ENCODE results near the gene REN.
A peak's percentile ranks its signal among the peaks of the same experiment; 100 is the strongest.

Gene REN

DNA sequence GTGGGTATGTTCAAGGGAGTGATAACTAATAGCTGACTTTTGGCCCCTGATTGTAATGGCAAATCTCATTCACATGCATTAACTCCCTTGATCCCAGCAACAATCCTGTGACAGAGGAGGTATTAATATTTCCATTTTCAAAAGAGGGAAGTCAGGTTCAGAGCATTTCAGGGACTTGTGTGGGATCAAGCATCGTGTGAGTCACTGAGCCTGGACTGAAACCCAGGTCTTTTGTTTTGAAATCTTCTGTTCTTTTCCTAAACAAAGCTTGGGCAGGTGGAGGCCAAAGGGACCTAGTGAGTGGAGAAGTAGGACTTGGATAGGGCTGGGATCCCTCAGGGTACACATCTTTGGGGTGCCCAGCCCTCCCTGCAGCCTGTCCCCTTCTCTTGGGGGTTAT, 52.2 kb downstream of the REN start:
- no peak overlapping the region for H3K4me3 ChIP-seq (replicated peaks; ENCODE audit: insufficient read depth, low read length)
- H3K27ac ChIP-seq (replicated peaks): no peak overlapping the region
- TF ChIP-seq, protein P1, sequence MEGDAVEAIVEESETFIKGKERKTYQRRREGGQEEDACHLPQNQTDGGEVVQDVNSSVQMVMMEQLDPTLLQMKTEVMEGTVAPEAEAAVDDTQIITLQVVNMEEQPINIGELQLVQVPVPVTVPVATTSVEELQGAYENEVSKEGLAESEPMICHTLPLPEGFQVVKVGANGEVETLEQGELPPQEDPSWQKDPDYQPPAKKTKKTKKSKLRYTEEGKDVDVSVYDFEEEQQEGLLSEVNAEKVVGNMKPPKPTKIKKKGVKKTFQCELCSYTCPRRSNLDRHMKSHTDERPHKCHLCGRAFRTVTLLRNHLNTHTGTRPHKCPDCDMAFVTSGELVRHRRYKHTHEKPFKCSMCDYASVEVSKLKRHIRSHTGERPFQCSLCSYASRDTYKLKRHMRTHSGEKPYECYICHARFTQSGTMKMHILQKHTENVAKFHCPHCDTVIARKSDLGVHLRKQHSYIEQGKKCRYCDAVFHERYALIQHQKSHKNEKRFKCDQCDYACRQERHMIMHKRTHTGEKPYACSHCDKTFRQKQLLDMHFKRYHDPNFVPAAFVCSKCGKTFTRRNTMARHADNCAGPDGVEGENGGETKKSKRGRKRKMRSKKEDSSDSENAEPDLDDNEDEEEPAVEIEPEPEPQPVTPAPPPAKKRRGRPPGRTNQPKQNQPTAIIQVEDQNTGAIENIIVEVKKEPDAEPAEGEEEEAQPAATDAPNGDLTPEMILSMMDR (IDR thresholded peaks at IDR 0.05; ENCODE audit: insufficient read depth, low read length): no peak
- TF ChIP-seq, protein P2, sequence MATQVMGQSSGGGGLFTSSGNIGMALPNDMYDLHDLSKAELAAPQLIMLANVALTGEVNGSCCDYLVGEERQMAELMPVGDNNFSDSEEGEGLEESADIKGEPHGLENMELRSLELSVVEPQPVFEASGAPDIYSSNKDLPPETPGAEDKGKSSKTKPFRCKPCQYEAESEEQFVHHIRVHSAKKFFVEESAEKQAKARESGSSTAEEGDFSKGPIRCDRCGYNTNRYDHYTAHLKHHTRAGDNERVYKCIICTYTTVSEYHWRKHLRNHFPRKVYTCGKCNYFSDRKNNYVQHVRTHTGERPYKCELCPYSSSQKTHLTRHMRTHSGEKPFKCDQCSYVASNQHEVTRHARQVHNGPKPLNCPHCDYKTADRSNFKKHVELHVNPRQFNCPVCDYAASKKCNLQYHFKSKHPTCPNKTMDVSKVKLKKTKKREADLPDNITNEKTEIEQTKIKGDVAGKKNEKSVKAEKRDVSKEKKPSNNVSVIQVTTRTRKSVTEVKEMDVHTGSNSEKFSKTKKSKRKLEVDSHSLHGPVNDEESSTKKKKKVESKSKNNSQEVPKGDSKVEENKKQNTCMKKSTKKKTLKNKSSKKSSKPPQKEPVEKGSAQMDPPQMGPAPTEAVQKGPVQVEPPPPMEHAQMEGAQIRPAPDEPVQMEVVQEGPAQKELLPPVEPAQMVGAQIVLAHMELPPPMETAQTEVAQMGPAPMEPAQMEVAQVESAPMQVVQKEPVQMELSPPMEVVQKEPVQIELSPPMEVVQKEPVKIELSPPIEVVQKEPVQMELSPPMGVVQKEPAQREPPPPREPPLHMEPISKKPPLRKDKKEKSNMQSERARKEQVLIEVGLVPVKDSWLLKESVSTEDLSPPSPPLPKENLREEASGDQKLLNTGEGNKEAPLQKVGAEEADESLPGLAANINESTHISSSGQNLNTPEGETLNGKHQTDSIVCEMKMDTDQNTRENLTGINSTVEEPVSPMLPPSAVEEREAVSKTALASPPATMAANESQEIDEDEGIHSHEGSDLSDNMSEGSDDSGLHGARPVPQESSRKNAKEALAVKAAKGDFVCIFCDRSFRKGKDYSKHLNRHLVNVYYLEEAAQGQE (IDR thresholded peaks at IDR 0.05; ENCODE audit: insufficient replicate concordance, low read depth): no peak
- 0 out of 2 replicates have a peak, but pooled peaks have one; percentile 3 for TF ChIP-seq SPI1 (IDR thresholded peaks at IDR 0.05; ENCODE audit: borderline replicate concordance, low read depth)
- no peak for TF ChIP-seq POLR2AphosphoS5 (IDR thresholded peaks at IDR 0.05; ENCODE audit: low read depth)
- H3K27me3 ChIP-seq (ENCODE audit: insufficient read depth, poor library complexity, severe bottlenecking): no peaks in the 10 kb centered on the region
- DNase-seq (ENCODE audit: low read depth in 1 of 2, low spot score in 1 of 2): no peak

DNA sequence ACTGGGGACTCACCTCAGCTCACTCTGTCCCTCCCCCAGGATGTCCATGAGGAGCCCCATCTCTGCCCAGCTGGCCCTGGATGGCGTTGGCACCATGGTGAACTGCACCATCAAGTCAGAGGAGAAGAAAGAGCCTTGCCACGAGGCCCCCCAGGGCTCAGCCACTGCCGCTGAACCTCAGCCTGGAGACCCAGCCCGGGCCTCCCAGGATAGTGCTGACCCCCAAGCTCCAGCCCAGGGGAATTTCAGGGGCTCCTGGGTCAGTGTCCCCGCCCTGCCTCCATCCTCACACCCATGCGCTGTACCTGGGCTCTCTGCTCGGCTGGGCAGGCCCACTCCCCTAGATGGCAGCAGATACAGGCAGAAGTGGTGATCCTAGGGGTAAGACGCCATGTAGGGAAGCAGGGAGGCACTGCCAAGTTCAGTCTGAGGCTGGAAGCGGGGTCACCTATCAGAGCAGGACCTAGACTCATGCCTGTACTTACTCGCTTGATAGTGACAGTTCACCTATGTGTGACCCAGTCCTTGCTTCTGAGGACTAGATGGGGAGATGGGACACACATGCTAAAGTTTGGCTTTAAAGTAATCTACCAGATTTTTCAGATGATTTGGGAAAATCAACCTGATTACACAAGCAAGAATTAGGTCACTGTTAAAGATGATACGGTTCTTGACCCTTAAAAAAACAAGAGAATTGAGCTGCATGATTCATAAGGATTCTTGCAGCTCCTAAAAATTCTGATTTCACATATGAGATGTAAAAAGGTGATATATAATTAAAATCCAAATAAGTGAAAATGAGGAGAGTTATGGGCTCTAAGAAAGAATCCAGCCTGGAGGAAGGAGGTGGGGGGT, 53.0 kb downstream of the REN start:
- Histone ChIP-seq H3K4me3 (replicated peaks; ENCODE audit: insufficient read depth, low read length) (no peak overlapping the region), H3K27me3 (ENCODE audit: insufficient read depth, poor library complexity, severe bottlenecking) (no peaks in the 10 kb centered on the region), H3K27ac (replicated peaks) (no peak overlapping the region)
- TF ChIP-seq, protein P2 (IDR thresholded peaks at IDR 0.05; ENCODE audit: insufficient replicate concordance, low read depth): no peak
- TF ChIP-seq POLR2AphosphoS5 (IDR thresholded peaks at IDR 0.05; ENCODE audit: low read depth) (no peak), GABPA (IDR thresholded peaks at IDR 0.05; ENCODE audit: low read depth) (no peak), SPI1 (IDR thresholded peaks at IDR 0.05; ENCODE audit: borderline replicate concordance, low read depth) (no peak)
- TF ChIP-seq, protein P1 (IDR thresholded peaks at IDR 0.05; ENCODE audit: insufficient read depth, low read length): no peak
- no peak for DNase-seq (ENCODE audit: low read depth in 1 of 2, low spot score in 1 of 2)

DNA sequence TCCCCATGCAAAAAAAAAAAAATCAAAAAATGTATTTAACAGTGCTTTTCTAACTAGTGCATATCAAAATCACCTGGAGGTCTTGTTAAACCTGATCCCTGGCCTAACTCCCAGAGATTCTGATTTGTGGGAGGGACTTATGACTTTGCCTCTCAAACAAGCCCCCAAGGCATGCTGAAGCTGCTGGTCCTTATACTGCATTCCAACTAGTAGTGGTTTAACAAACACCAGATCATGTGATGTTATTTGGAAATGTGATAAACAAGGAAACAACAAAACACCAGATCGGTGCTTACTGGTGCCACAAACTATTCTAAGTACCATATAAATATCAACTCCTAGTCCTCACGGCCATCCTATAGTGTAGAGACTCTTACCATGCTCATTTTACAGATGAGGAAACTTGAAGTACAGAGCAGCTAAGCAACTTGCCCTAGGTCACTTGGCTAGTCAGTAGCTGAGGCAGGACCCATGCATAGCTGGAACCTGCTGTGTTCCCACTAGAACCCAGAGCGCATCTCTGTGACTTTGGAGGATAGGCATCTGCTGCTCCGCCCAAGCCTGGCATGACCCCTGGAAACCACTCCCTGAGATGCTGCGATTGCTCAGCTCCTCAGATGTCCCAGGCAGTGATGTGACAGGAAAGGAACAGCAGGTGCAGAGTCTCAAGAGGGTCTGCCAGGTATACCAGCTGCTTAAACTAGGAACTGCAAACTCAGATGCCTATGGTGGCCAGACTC, 55.1 kb downstream of the REN start:
- no peak for DNase-seq (ENCODE audit: low read depth in 1 of 2, low spot score in 1 of 2)
- H3K27ac ChIP-seq (replicated peaks): no peak overlapping the region
- H3K27me3 ChIP-seq (ENCODE audit: insufficient read depth, poor library complexity, severe bottlenecking): no peaks in the 10 kb centered on the region
- TF ChIP-seq SPI1 (IDR thresholded peaks at IDR 0.05; ENCODE audit: borderline replicate concordance, low read depth): no peak
- TF ChIP-seq, protein P2 (IDR thresholded peaks at IDR 0.05; ENCODE audit: insufficient replicate concordance, low read depth): no peak
- TF ChIP-seq, protein P1 (IDR thresholded peaks at IDR 0.05; ENCODE audit: insufficient read depth, low read length): no peak
- no peak for TF ChIP-seq POLR2AphosphoS5 (IDR thresholded peaks at IDR 0.05; ENCODE audit: low read depth)
- no peak for TF ChIP-seq GABPA (IDR thresholded peaks at IDR 0.05; ENCODE audit: low read depth)
- H3K4me3 ChIP-seq (replicated peaks; ENCODE audit: insufficient read depth, low read length): no peak overlapping the region

All from HL-60 (cell line).